ENCODE measurements around the gene STOX1.

DNA sequence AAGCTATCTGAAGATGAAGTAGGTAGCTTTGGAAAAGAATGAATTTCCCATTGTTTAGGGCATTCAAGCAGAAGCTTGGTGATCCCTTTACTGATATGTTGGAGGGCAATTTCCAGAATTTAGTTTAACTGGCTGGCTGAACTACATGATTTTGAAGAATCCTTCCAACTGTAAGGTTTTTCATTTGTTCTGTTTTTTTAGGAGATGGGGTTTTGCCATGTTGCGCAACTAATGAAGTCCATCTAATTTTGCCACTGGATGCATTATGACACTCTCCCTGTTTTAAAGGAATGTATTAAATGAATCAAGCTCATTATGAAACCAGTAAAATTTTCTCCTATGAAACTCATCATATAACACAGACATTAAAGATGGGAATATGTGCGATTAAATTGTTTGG lies 67.7 kb downstream of the STOX1 start:
- TF ChIP-seq, protein P1, sequence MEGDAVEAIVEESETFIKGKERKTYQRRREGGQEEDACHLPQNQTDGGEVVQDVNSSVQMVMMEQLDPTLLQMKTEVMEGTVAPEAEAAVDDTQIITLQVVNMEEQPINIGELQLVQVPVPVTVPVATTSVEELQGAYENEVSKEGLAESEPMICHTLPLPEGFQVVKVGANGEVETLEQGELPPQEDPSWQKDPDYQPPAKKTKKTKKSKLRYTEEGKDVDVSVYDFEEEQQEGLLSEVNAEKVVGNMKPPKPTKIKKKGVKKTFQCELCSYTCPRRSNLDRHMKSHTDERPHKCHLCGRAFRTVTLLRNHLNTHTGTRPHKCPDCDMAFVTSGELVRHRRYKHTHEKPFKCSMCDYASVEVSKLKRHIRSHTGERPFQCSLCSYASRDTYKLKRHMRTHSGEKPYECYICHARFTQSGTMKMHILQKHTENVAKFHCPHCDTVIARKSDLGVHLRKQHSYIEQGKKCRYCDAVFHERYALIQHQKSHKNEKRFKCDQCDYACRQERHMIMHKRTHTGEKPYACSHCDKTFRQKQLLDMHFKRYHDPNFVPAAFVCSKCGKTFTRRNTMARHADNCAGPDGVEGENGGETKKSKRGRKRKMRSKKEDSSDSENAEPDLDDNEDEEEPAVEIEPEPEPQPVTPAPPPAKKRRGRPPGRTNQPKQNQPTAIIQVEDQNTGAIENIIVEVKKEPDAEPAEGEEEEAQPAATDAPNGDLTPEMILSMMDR (conservative IDR thresholded peaks at IDR 0.05 in 1 of 2, IDR thresholded peaks at IDR 0.05 in 1 of 2; ENCODE audit: low read depth in 1 of 2, low read length in 2 of 2): no peak
- TF ChIP-seq EZH2 (IDR thresholded peaks at IDR 0.05; ENCODE audit: low read length, missing control alignments): no peak
